AG08395 (cell line): ENCODE results near the gene GOLT1A.

Experiments
- DNase-seq: peaks from one replicate; pipeline ENCODE4 v3.0.0; 2012; ENCODE audit warnings: mixed read lengths, low spot score

The GOLT1A gene

DNA sequence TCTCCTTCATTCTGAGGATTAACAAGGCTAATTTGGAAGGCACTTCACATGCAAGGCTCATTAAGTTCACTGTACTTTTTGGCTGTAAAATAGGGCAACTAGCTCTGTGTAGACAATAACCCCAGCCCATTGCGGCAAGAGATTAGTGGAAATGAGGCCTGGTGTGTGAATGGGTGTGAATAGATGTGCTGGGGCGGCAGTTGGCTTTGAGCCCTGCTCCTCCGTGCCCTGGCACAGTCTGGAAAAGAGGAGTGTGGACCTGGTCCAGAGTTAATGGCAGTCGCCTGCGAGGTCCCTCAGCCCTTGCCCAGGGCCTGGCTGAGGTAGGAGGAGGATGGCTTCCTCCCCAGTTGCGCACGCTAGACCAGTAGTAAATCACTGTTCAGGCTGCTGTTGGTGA lies 22.3 kb downstream of the GOLT1A start:
- no peak for DNase-seq

DNA sequence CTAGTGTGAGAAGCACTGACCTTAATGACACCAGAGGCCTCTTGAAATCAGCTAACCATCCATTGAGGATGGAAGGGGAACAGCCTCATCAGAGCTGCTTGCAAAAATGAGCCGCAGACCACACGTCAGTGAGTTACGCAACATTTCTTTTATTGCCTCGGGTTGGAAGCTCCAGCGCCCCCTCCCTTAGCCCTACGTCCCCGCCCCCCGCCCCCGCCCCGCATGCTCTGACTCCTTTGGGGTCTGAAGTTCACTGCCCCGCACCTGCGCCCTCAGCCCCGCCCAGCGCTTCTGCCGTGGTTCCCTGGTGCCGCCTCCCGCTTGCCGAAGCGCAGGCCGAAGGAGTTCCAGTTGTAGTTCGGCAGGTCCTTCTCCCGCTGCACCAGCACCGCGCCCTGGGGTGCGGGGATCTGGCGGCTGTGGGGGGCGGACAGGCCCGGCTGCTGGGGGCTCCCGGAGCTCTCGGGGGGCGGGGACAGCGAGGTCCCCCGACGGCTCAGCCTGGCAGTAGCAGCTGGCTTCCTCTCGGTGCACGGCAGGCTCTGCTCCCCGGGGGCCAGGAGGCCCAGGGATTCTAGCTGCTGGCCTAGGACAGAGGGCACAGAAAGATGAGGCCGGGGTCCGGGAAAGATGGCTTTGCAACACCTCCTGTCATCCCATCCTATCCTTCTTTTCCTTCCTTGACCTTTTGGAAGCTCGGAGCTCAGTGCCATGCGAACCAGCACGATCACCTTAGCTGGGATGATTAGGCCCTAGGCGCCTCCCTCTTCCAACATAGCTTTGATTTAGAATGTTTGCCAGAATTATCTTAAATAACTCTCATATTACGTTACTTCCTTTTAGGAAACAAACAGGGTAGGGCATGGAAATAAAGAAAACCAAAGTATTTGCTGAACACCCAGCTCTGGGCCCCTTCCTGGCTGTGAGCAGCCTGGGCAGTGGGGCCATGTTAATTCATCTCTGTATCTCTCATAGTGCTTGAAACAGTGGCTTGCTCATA lies 23.3 kb downstream of the GOLT1A start:
- DNase-seq: peak; percentile 52

DNA sequence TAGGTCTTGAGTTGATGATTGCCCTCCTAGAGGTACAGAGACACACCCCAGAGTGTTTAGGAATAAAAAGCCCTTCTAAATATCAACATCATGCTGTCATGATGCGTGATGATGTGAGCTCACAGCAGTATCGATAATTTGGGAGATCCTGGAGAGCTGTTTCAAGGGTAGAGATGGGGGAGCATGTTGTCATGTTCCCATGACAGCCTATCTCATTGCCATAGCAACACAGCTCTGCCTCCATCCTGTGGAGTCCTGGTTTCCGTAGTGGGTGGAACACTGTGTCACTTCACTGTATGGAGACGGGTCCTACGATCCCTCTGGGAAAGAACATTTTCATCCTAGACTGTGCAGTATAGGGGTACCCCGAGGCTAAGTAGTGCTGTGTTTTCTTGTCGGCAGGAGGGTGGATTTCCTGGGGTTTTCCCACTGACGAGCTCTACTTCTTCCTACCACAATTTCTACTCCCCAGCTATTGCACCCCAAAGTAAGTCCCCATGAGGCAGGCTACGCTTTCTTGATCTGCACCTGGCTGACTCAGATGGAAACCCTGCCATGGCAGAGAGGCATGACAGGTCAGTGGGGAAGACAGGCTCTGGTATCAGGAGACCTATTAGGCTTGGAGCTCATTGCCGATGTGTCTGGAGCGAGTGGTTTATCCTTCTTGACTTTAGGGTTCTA lies 24.7 kb downstream of the GOLT1A start:
- no peak for DNase-seq

DNA sequence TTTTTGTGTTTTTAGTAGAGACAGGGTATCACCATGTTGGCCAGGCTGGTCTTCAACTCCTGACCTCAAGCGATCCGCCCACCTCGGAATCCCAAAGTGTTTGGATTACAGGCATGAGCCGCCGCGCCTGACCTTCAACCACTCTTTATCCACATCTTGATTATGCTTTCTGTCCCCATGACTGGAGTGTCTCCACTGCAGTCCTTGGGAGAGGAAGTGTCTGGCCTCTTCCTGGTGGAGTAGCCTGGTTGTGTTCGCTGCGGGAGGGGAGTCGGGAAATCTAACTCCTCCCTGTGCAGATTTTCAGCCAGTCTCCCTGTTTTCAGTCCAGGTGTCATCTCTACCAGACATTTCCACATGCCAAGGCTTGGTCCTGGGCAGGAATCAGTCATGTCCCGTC lies 27.2 kb downstream of the GOLT1A start:
- DNase-seq: no peak

DNA sequence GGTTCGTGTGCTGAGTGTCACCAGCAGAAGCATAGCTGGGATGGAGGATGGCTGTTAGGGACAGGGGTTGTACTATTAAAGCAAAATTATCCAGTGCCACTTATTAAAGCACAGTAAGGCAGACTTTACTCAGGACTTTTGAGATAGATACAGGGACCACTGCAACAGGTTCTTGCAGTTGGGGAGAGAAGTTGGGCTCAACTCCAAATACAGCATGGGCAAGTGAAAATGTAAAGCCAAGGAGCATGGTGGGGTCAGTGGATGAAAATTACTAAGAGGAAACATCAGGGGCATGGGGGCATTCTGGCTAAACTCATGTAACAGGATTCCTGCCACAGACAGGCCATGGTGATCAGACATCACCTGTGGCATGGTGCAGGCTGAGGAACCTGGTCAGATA lies 32.7 kb downstream of the GOLT1A start:
- DNase-seq: no peak

DNA sequence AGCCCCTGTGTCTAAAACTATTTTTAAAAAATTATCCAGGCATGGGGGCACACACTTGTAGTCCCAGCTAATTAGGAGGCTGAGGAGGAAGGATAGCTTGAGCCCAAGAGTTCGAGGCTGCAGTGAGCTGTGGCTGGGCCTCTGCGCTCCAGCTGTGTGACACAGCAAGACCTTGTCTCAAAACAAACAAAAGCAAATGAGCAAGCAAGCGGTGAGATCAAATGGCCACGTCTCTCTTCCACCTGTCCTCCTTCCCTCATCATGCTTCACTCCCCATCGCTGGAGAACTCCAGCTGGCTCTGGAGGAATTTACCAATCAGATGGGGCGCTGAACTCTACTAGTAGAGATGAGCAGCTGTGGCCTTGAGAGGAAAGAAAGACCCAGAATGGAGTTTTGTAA lies 33.7 kb downstream of the GOLT1A start:
- DNase-seq: no peak

DNA sequence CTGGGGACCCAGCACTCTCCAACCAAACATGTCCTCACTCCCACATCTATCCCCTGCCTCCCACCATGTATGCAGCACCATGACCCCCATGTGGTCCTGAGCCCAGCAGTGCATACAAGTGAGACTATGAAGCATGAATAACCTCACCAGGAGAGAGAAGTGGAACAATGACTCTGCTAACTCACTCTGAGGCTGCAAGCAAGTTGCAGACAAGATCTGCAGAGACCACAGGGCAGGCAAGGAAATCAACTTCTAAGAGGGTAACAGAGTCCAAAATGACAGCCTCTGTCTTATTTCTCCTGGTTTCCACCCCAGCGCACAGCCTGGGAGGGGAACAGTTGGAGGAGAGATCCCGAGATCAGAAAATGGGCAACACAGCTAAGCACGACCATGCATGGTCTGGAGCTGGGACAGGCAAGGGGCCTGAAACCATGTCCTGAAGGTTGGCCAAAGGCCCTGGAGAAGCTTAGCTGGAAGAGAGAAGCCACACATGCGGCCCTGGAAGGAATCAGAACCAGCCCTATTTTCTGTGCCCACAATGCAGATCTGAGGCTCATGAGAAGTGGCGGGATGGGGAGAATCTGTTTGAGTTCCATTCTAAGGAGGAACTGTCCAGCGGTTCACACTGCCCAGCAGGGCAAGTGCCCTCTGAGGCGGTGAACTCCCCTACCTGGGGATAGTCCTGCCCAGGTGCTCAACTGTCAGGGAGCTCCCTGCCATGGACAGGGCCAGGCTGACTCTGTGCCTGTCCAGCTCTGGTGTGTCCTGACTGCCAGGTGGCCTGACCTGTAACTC lies 35.1 kb downstream of the GOLT1A start:
- DNase-seq: no peak

DNA sequence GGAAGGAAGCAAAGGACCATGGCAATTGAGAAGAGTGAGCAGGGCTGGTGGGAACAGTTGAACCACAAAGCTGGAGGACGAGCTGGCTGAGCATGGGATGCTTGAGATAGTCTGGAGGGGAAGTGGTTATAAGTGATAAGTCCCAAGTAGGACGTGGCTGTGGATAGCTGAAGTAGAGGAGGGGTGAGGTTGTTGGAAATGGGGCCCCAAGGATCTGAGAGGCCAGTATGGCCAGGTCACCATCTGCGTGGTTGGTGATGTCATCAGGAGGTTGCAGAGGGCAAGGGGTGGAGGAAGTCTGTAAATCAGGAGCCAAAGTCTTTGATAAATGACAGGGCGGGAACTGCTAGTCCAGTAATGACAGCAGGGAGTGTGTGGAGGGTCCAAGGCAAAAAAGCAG lies 36.7 kb downstream of the GOLT1A start:
- no peak for DNase-seq

DNA sequence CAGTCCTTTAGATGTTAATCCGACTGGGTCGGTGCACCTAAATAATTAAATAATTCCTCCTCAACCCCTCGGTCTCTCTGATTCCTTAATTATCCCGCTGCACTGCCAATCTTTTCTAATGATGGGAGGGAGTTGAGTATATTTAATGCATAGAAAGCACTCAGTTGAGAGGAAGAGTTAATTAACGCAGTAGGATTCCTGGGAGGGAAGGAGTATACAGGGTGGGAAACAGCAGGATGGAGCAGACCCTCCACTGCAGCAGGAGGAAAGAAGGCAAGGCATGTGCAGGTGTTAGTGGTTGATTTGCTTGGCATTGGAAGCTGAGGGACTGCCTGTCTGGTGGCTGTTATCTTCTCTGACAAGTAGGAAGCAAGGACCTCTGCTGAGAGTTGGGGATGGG lies 37.7 kb downstream of the GOLT1A start:
- DNase-seq: no peak

DNA sequence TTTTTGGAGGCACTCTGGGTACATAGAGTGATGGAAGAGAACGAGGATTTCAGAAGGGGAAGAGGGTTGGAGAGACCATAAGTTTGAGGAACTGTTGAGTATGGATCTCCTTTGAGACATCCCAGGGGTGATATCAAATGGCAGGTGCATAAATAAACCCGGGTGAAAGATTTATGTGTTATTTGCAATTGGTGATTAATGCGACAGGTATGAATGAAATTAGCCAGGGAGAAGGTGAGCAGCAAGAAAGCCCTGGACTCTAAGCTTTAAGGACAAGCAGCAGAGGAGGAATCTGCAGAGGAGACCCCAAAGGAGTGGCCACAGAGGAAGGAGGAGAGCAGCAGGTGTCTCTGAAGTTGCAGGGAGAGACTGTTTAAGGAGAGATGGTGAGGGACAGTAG lies 38.8 kb downstream of the GOLT1A start:
- no peak for DNase-seq

DNA sequence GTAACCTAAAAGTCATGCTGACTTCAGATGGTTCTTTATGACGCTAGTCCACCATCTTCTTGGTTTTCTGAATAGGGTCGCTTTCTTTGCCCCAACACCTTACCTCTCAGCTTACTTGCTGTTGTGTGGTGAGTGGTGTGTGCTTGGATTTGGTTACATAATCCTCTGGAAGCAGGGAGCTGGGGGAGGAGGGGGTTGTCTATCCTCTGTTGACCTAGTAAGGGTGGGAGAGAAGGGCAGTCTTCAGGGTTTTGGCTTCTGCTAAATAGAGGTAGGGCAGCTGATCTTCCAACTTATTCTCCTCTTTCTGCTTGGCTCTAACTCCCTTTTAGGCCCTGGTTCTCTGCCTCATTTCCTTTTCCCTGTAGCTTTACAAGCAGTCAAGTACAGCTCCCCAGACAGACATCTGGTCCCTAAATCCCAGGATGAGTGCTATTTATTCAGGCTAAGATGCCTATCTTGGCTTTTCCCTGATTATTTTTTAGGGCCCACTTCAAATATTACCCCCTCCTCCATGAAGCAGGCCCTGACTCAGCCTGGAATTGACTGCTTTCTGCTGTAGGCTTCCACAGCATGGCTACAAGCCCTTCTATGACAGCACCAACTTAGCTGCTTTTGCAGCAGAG lies 41.3 kb downstream of the GOLT1A start:
- DNase-seq: no peak

DNA sequence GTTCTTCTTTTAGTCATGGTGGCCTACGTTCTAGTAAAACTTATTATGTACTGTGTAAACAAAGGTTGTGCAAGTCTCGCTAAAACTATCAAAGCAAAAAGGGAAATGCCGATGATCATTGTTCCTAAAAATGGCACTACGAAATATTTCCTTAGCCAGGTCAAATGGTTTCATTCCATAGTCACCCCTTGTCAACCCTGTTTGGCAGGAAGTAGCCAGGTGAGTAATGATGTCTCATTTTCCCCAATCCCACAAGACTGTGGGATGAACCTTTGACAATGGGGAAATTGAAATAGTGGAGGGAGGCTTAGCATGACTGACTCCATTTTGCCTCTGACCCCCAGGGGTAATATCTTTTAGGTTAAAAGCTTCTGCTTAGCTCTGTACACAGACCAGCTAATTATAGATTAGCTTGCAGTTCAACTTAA lies 42.0 kb downstream of the GOLT1A start:
- DNase-seq: peak; percentile 33

DNA sequence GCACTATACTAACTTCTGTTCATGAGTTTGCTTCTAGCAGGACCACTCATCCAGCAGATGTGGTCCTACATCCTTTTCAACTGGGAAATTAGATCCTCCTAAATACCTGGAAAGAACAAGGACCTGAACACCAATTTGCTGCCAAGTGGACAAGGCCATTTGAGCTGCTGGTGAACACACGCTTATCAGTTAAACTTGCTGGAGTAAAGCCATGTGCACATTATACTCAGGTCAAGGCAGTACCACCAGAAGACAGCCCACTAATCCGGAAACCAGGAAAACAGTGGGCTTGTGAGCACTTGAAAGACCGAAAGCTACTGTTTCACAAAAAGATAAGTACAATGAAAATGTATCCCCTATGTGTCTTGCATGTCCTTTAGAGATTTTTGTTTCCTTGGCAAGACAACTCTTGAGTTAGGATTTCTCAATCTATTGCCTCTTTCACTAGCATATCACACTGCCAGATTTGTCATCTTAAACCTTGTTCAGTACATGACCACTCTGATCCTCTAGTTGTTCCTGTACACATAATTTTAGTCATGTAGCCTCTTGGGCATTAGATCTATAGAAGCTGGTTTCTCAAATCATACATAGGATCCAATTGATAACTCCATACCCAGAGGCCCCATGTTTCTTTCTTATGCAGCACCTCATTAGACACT lies 43.2 kb downstream of the GOLT1A start:
- no peak for DNase-seq

DNA sequence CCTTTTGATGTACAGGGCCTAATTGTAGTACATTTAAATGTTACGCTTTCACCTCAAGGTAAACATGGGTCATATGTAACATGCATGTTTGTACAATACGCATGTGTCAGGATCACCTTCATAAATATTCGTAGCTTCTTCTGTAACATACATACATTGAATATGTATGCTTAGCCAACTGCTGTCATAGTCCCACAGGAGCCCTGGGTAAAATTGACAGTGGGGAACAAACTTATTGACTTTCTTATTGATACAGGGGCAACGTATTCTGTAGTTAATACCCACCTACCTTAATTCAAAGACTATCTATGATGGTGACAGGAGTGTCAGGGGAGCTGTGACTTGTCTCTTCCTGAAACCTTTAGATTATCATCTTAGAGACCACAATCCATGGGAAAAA lies 43.9 kb downstream of the GOLT1A start:
- DNase-seq: no peak

DNA sequence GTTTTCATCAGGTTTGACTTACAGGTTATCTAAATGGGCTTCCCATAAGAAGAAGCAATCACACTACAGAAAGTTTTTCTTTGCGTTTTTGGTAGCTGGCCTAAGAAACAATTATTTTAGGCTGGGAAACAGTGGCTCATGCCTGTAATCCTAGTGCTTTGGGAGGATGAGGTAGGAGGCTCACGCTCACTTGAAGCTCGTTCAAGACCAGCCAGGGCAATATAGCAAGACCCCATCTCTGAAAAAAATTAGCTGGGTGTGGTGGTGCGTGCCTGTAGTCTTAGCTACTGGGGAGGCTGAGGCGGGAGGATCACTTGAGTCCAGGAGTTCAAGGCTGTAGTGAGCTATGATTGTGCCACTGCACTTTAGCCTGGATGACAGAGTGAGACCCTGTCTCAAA lies 46.1 kb downstream of the GOLT1A start:
- DNase-seq: no peak

DNA sequence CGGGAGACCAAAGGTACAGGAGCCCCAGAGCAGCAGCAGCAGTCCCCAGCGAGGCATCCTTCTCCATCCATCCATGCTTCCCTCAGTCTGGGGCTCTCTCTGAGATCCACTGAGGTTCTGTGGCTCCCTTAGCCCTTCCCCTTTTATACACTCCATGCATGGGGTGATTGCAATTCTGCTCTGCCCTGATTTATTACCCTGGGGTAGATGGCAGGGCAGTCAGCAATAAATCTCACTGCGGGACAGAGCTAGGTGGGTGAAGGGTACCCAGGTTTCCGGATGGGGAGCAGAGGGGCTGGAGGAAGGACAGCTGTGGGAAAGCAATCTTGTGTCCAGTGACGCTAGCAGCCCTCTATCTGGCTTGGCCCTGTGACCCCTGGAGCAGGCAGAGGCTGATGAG lies 47.6 kb downstream of the GOLT1A start, which contains the start of gene REN:
REN (minus strand) TSS at position 119 of the 400 bp plus-strand sequence; CDS start at position 75, 44 bp downstream.
- DNase-seq: no peak

DNA sequence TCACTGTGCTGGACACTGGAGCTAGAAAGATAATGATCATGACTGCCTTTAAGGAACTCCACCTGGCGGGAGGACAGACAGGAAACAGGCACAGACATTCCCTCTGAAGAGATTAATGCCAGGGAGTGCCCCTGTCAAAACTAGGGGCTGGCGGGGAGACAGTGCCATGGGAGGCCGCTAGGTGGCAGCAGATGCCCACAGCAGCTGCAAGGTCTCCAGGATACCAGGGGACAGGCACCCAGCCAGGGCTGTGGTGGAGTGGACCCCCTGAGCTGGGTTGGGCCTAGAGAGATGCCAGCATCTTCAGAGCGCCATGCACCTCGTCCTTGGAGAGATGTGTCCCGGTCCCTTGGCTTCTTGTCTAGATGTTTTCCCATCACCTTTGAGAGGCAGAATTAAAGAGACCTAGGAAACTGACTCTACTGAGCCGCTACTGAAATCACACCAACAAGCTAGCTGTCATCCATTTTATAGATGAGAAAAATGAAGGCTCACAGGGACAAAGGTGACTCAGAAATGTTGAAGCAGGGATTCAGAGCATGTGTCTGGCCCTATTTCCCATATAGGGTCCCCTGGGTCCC lies 51.2 kb downstream of the GOLT1A start:
- DNase-seq: peak; percentile 87

DNA sequence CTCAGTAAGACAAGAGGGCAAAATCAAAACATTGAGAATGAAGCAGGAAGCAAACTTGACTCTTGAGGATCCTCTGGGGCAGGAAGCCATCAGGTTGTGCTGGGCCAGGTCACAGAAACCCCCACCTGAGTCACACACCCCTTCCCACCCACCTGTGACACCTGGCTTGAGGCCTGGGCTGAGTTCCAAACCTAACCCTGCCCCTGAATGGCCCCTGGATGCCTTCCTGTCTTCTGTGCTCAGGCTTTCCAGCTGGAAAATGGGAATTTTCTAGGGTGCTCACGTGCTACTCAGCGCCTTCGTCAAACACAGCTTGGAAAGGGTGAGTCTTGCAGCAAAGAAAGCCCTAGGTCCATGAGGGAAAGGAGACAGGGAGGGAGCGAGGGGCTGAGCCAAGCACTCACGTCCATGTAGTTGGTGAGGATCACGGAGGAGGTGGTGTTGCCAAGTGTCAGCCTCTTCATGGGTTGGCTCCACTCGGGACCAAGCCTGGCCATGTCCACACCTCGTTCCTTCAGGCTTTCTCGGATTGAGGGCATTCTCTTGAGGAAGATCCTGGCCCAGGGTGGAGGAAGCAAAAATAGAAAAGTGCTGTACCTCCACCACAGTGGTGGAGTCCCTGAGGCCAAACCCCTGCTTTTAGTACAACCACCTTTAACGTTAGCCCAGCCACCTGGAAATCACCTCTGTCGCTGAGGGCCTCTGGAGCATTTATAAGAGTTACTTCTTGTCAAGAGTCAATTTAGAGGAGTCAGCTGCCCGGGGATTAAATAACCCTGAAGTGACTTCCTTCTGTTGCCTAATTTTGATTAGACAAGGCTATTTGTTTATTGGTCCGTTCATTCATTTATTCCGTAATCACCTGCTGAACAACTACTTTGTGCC lies 51.9 kb downstream of the GOLT1A start:
- DNase-seq: no peak

DNA sequence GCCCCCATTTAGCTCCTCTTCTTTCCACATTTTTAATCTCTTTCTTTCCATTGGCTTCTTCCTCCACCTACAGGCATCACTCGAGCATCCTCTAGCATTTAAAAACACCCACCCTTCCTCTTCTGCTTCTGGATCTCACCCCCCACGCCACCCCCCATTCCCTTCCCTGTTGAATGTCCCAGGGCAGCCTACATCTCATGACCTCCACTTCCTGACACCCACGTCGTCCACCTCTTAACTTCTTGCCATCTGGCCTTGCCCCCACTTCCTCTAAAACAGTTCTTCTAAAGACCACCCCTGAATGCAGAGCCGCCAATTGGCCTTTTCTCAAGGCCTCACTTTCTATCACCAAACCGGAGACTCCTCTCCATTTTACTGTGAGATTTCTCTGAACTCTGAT lies 55.8 kb downstream of the GOLT1A start:
- no peak for DNase-seq

DNA sequence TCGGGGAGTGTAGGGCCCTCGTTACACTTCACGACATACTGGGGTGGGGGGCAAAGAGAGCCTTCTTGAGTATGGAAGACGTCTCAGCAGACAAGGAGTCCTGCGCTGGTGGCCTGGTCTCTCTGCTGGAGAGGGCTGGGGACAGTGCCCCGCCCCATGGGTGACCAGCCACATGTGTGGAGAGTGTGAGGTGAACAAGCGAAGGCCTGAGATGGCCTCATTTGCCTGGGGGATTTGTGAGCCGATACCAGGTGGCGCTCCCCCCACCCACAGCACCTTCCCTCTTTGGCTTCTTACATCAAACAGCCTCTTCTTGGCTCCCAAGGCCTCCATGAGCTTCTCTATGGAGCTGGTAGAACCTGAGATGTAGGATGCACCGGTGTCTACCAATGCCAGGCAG lies 57.9 kb downstream of the GOLT1A start:
- DNase-seq: no peak
